ENCODE results near the gene MGAT3.
"Not testable (repeated sequence)": the region's sequence is repeated elsewhere in the genome, so short reads cannot be mapped to it uniquely, and the experiment has no call there.

DNA sequence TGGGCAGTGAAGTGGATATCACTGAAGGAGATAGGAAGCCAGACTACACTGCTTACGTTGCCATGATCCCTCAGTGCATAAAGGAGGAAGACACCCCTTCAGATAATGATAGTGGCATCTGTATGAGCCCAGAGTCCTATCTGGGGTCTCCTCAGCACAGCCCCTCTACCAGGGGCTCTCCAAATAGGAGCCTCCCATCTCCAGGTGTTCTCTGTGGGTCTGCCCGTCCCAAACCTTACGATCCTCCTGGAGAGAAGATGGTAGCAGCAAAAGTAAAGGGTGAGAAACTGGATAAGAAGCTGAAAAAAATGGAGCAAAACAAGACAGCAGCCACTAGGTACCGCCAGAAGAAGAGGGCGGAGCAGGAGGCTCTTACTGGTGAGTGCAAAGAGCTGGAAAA lies 65.3 kb downstream of the MGAT3 start:
- TF ChIP-seq, protein P1, sequence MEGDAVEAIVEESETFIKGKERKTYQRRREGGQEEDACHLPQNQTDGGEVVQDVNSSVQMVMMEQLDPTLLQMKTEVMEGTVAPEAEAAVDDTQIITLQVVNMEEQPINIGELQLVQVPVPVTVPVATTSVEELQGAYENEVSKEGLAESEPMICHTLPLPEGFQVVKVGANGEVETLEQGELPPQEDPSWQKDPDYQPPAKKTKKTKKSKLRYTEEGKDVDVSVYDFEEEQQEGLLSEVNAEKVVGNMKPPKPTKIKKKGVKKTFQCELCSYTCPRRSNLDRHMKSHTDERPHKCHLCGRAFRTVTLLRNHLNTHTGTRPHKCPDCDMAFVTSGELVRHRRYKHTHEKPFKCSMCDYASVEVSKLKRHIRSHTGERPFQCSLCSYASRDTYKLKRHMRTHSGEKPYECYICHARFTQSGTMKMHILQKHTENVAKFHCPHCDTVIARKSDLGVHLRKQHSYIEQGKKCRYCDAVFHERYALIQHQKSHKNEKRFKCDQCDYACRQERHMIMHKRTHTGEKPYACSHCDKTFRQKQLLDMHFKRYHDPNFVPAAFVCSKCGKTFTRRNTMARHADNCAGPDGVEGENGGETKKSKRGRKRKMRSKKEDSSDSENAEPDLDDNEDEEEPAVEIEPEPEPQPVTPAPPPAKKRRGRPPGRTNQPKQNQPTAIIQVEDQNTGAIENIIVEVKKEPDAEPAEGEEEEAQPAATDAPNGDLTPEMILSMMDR (conservative IDR thresholded peaks at IDR 0.05; ENCODE audit: low read length) = not testable (repeated sequence)
- TF ChIP-seq EZH2phosphoT487 (IDR thresholded peaks at IDR 0.05; ENCODE audit: borderline replicate concordance) = not testable (repeated sequence)
